Measurements from ENCODE around the gene BAIAP3. TPM values are rescaled to one million over a fixed set of nuclear protein-coding genes. Genes with fewer than 3 reads are reported as not detected.

The BAIAP3 gene
- total RNA-seq, 1 experiment from 2014 or later: 6.8 TPM

DNA sequence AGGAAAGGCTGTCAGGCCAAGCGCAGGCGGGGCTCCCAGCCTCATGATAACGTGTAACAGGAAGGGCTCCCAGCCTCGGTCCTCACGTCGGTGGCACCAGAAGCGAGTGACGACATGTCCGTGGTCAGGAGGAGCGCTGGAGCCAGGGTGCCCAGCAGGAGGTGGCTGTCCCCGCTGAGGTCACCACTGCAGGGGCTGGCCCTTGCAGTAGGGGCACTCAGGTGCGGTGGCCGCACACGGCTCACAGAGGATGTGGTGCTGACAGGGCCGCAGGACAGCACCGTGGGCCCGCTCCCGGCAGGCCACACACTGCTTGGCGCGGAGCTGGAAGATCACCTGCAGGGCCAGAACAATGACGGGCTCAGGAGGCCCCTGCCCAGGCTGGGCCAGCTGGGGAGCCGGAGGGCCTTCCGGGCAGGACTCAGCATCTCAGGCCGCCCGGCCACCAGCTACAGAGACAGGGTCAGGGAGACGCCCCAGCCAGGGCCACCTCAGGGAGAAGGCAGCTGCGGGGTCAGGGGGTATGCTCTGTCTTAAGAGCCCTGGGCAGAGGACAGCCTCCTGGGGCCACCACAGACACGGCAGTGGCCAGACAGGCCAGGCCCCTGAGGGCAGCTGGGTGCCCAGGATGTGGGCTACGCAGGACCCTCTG, 32.7 kb downstream of the BAIAP3 start:
- H3K4me2 ChIP-seq (ENCODE audit: insufficient read depth, insufficient read length, low read length): no peak overlapping the region
- H3T11ph ChIP-seq (ENCODE audit: low read length): no peak overlapping the region
- H2AK5ac ChIP-seq (ENCODE audit: insufficient read length, low read length): no peak overlapping the region
- H4K91ac ChIP-seq (ENCODE audit: insufficient read length, low read depth, low read length): no peak overlapping the region
- H4K20me1 ChIP-seq (ENCODE audit: control insufficient read depth, insufficient read depth, insufficient read length): no peaks in the 10 kb centered on the region
- no CpG with 5 or more reads among the region's 29 CpGs for WGBS (ENCODE audit: extremely low coverage, insufficient read length, low lambda C conversion rate)
- DNase-seq: no peak
- H3K23me2 ChIP-seq (ENCODE audit: insufficient read length, low read depth, low read length, poor library complexity, severe bottlenecking): no peaks in the 10 kb centered on the region
- H3K4me1 Mint-ChIP-seq: no peaks in the 10 kb centered on the region
- H3K4ac ChIP-seq (ENCODE audit: low read depth, low read length): no peak overlapping the region
- peaks cover 16 to 46% (median 35%) of the 10 kb centered on the region in 3 experiments; a peak in 6 of 7 replicates for H3K36me3 Mint-ChIP-seq (ENCODE audit: insufficient read depth in 1 of 3, low read depth in 3 of 3)
- H3K23ac ChIP-seq (ENCODE audit: insufficient read length, low read depth, low read length): no peak overlapping the region
- H2BK5ac ChIP-seq (ENCODE audit: insufficient read length, low read length): no peak overlapping the region
- TF ChIP-seq, protein P1, sequence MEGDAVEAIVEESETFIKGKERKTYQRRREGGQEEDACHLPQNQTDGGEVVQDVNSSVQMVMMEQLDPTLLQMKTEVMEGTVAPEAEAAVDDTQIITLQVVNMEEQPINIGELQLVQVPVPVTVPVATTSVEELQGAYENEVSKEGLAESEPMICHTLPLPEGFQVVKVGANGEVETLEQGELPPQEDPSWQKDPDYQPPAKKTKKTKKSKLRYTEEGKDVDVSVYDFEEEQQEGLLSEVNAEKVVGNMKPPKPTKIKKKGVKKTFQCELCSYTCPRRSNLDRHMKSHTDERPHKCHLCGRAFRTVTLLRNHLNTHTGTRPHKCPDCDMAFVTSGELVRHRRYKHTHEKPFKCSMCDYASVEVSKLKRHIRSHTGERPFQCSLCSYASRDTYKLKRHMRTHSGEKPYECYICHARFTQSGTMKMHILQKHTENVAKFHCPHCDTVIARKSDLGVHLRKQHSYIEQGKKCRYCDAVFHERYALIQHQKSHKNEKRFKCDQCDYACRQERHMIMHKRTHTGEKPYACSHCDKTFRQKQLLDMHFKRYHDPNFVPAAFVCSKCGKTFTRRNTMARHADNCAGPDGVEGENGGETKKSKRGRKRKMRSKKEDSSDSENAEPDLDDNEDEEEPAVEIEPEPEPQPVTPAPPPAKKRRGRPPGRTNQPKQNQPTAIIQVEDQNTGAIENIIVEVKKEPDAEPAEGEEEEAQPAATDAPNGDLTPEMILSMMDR (conservative IDR thresholded peaks at IDR 0.05): no peak
- no peak overlapping the region for H2BK12ac ChIP-seq (ENCODE audit: insufficient read length, low read depth, low read length)
- no peaks in the 10 kb centered on the region for H3K79me1 ChIP-seq (ENCODE audit: insufficient read depth, low read depth, low read length, poor library complexity, severe bottlenecking)
- H3K79me2 ChIP-seq (ENCODE audit: insufficient read depth, low read length): 0 out of 2 replicates have a peak, but pooled peaks cover 2% of the 10 kb centered on the region
- no peak overlapping the region for H3K18ac ChIP-seq (ENCODE audit: insufficient read length, low read depth, low read length)
- H3K27ac ChIP-seq (ENCODE audit: insufficient read length, low read depth, low read length): no peak overlapping the region
- H3K4me3 Mint-ChIP-seq: no peak overlapping the region; a peak in 1 of 5 replicates
- H3K4me1 ChIP-seq (ENCODE audit: insufficient read depth, low read length): no peaks in the 10 kb centered on the region
- no peak overlapping the region for H4K5ac ChIP-seq (ENCODE audit: insufficient read length, low read depth, low read length)
- H3K14ac ChIP-seq (ENCODE audit: insufficient read depth, low read length): no peak overlapping the region
- no peak overlapping the region for H4K8ac ChIP-seq (replicated peaks; ENCODE audit: insufficient read length, low read depth, low read length)
- H2BK15ac ChIP-seq (ENCODE audit: low read depth, low read length): no peak overlapping the region
- H3K27me3 Mint-ChIP-seq (ENCODE audit: low read depth): no peaks in the 10 kb centered on the region
- no peak overlapping the region for H2AFZ ChIP-seq (ENCODE audit: low read length)
- H3K27me3 ChIP-seq (ENCODE audit: insufficient read depth, low read length): no peaks in the 10 kb centered on the region
- H2BK20ac ChIP-seq (ENCODE audit: low read depth, low read length, poor library complexity, severe bottlenecking): no peak overlapping the region
- H3K9me3 ChIP-seq (ENCODE audit: control insufficient read depth, low read depth, low read length): no peaks in the 10 kb centered on the region
- no peak overlapping the region for H2BK120ac ChIP-seq (ENCODE audit: low read depth, low read length, poor library complexity, severe bottlenecking)
- H3K56ac ChIP-seq (ENCODE audit: insufficient read length, low read depth, low read length): no peak overlapping the region
- H3K9me3 Mint-ChIP-seq: no peaks in the 10 kb centered on the region
- H3K9ac ChIP-seq (ENCODE audit: extremely low read depth, insufficient read length, low read length): no peak overlapping the region
- no peak overlapping the region for H3K27ac Mint-ChIP-seq

All from H9 (cell line).